Measurements from ENCODE around the gene TAF15.

Gene TAF15

DNA sequence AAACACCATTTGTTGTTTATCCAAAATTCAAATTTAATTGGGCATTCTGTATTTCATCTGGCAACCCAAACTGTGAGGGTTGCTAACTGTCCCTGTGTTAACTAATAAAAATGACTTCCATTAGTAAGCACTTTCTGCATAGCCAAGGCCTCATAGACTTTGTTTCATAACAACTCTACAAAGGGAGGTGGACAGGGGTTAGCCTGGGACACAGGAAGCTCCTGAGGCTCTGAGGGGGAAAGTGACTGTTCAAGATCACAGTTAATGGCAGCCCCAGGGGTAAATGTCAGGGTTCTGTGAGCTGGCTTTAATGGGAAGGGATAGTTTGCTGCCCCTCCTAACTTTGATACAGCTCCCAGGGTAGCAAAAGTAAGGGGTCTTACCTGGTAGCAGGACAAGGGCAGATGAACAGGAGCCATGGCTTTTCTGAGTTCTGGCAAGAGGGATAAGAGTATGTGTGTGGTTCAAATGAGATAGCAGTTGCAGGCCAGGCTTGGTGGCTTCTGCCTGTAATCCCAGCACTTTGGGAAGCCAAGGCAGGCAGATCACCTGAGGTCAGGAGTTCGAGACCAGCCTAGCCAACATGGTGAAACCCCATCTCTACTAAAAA is 57.2 kb downstream of the TAF15 start:
- TF ChIP-seq, protein P1, sequence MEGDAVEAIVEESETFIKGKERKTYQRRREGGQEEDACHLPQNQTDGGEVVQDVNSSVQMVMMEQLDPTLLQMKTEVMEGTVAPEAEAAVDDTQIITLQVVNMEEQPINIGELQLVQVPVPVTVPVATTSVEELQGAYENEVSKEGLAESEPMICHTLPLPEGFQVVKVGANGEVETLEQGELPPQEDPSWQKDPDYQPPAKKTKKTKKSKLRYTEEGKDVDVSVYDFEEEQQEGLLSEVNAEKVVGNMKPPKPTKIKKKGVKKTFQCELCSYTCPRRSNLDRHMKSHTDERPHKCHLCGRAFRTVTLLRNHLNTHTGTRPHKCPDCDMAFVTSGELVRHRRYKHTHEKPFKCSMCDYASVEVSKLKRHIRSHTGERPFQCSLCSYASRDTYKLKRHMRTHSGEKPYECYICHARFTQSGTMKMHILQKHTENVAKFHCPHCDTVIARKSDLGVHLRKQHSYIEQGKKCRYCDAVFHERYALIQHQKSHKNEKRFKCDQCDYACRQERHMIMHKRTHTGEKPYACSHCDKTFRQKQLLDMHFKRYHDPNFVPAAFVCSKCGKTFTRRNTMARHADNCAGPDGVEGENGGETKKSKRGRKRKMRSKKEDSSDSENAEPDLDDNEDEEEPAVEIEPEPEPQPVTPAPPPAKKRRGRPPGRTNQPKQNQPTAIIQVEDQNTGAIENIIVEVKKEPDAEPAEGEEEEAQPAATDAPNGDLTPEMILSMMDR (IDR thresholded peaks at IDR 0.05; ENCODE audit: low read depth, low read length): no peak
- DNase-seq (ENCODE audit: low read depth, low spot score): no peak
- H3K4me3 ChIP-seq (ENCODE audit: low read depth, low read length): no peak overlapping the region
- in situ Hi-C loops (cut with HindIII; ENCODE audit: low sequenced_read_pairs): no loop called here

DNA sequence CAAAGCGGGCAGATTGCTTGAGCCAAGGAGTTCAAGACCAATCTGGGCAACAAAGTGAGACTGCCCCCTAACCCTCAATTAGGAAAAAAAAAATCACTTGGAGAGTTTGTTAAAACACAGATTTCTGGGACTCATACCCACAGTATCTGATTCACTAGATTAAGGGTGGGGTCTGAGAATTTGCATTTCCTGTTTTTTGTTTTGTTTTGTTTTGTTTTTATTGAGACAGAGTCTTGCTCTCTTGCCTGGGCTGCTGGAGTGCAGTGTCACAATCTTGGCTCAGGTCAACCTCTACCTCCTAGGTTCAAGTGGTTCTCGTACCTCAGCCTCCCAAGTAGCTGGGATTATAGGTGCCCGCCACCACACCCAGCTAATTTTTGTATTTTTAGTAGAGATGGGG is 58.3 kb downstream of the TAF15 start:
- H3K4me3 ChIP-seq (ENCODE audit: low read depth, low read length): no peak overlapping the region
- DNase-seq (ENCODE audit: low read depth, low spot score): no peak
- TF ChIP-seq, protein P1 (IDR thresholded peaks at IDR 0.05; ENCODE audit: low read depth, low read length): no peak
- in situ Hi-C loops (cut with HindIII; ENCODE audit: low sequenced_read_pairs): no loop called here

DNA sequence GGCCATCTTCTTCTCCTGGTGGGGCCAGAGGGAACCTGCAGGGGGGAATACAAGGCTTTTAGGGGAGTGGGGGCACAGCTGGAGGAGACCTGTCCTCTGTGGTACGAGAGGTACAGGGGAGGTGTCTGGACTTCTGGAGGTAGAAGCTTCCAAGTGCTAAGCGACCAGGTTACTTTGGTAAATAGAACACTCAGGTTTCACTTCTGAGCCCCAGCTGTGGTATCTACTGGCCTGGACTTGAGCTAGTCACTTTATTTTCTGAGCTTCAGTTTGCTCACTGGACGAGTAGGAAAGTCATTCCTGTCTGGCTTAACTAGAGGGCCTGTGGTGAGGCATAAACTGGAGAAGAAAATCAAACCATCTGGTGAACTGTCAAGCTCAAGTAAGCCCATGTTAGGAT is 59.5 kb downstream of the TAF15 start, which contains the start of gene HEATR9:
TSS of gene HEATR9 (minus strand) at position 155 of the 400 bp plus-strand sequence. CDS start at position 6, 149 bp downstream.
- TF ChIP-seq, protein P1 (IDR thresholded peaks at IDR 0.05; ENCODE audit: low read depth, low read length): no peak
- no peak within 1 kb of the TSS for H3K4me3 ChIP-seq (ENCODE audit: low read depth, low read length)
- DNase-seq (ENCODE audit: low read depth, low spot score): no peak
- in situ Hi-C loops (cut with HindIII; ENCODE audit: low sequenced_read_pairs): no loop called here

DNA sequence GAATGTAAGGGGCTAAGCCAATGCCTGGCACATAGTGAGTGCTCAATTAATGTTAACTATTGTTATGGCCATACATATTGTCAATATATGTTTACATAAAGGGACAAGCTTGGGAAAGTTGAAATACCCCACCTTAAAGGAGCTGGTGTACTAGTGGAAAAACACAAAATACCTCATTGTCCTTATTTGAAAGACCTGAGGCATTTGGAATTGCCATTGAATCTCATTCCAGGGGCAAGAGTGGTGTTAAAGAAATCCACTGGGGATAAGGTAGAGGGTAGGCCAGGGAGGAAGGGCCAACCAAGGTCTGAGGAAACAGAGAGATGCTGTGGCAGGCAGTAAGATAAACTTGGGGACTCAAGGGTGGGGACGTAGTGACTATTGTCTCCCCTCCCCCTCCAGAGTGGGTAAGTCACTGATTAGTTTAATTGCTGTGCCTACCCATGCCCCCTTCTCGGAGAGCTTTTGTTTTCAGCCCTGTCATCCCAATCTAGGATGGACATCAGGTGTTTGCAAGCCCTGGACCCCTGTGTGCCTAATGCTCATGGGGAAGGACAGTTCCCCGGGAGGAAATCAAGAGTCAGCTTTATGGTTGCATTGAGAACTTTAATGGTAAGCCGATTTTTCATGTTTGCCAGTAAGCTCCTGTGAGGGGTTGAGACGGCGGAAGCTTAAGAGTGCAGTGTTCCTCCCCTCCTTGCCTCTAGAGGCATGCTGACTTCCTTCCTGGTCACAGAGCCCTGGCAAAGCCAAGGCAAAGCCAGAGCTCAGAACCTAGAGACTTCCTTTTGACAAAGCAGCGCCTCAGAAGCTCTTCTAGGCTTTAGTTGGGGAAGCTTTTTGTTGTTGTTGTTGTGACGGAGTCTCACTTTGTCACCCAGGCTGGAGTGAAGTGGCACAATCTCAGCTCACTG is 61.9 kb downstream of the TAF15 start:
- no peak for DNase-seq (ENCODE audit: low read depth, low spot score)
- in situ Hi-C loops (cut with HindIII; ENCODE audit: low sequenced_read_pairs): no loop called here
- H3K4me3 ChIP-seq (ENCODE audit: low read depth, low read length): no peak overlapping the region
- TF ChIP-seq, protein P1 (IDR thresholded peaks at IDR 0.05; ENCODE audit: low read depth, low read length): no peak

DNA sequence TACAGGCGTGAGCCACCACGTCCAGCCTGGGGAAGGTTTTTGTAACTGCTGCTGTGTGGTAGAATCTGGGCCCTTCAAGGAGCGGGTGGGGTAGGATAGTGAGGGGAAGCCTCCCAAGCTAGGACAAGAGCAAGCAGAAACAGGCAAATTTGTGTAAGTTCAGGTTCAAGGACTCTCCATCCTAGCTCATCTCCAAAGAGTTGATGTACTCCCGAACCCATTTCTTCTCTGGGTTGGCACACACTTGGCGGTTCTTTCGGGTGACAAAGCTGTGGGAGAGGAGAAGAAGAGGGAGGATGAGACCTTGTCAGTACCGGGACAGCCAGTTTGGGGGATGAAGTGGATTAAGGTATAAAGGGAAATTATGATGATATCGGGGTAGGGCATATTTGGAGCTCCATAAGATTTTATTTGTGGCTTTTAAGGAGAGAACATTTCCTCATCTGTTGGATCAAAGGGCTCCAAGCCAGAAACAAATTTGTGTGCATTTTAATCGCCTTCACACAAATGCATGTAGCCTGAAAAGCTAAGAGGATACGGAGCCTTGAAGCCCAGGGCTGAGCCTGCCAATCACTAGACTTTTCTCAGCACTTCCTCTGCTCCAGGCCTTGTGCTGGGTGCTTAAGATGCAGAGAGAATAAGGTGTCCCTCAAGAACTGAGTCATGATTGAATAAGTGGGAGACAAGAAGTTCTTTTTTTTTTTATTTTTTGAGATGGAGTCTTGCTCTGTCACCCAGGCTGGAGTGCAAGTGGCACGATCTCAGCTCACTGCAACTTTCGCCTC is 63.1 kb downstream of the TAF15 start:
- no peak overlapping the region for H3K4me3 ChIP-seq (ENCODE audit: low read depth, low read length)
- TF ChIP-seq, protein P1 (IDR thresholded peaks at IDR 0.05; ENCODE audit: low read depth, low read length): no peak
- in situ Hi-C loops (cut with HindIII; ENCODE audit: low sequenced_read_pairs): no loop called here
- DNase-seq (ENCODE audit: low read depth, low spot score): no peak

DNA sequence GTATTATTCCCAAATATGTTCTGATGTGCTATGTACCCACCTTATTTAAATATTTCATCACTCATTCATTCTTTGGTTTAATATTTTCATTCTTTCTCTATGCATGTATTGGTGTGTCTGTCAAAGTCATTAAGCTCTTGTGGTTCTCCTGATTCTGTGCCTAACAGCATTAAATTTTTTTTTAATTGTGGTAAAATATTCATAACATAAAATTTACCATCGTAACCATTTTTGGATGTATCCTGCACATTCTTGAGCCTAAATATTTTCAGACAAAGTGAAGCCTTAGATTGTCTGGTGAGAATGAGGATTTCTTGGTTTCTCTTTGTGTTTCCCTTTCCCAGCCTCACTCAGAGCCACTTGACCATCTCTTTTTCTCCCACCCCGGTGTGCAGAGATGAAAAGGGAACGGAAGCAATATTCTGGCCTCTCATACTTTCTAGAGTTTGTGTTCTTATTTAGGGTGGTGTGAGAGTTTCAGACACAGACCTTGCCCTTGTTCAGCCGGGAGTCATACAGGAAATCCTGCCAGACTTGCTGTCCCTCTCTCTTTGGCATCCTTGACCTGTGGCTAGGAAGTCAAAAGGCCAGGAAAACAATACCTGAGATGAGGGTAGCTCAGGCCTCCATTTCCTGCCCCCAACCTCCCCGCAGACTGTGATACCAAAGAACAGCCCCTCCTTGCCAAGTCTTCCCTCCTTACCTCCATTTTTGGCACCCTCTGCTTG is 66.0 kb downstream of the TAF15 start:
- TF ChIP-seq, protein P1 (IDR thresholded peaks at IDR 0.05; ENCODE audit: low read depth, low read length): no peak
- in situ Hi-C loops (cut with HindIII; ENCODE audit: low sequenced_read_pairs): no loop called here
- DNase-seq (ENCODE audit: low read depth, low spot score): no peak
- H3K4me3 ChIP-seq (ENCODE audit: low read depth, low read length): no peak overlapping the region

All from astrocyte of the spinal cord (primary cell).